Measurements from ENCODE around the gene COA1.

- TF ChIP-seq CTCF (IDR thresholded peaks at IDR 0.05; ENCODE audit: low read depth, low read length) (no peak), EZH2phosphoT487 (IDR thresholded peaks at IDR 0.05; ENCODE audit: low read depth) (no peak)
Observed at GRCh38 chr7:43671521-43671920, 57.8 kb downstream of the COA1 start.
